Muscle layer of colon (tissue), 2 donors: Measurements from ENCODE around the gene CHCT1.

Experiments
- H3K27ac ChIP-seq: one replicate; pipeline ENCODE4 v1.7.0; 2013; ENCODE audit warnings: low read depth, mild to moderate bottlenecking, low read length, moderate library complexity
- H3K27me3 ChIP-seq, 2 donors: one replicate each; pipeline ENCODE4 v1.7.0; 2013; ENCODE audit warnings: low read length in 2 of 2, mild to moderate bottlenecking in 2 of 2; ENCODE audit not compliant: insufficient read depth in 2 of 2, control insufficient read depth in 1 of 2
- H3K36me3 ChIP-seq: one replicate; pipeline ENCODE4 v1.7.0; 2013; ENCODE audit warnings: mild to moderate bottlenecking, low read length; ENCODE audit not compliant: insufficient read depth
- H3K4me1 ChIP-seq: one replicate; pipeline ENCODE4 v1.7.0; 2013; ENCODE audit warnings: mild to moderate bottlenecking, low read length; ENCODE audit not compliant: insufficient read depth
- H3K4me3 ChIP-seq, 2 donors: one replicate each; pipeline ENCODE4 v1.7.0; 2013; ENCODE audit warnings: low read length in 2 of 2, low read depth in 1 of 2, mild to moderate bottlenecking in 1 of 2, moderate library complexity in 1 of 2
- H3K9ac ChIP-seq: one replicate; pipeline ENCODE4 v1.7.0; 2013; ENCODE audit warnings: low read length
- H3K9me3 ChIP-seq: one replicate; pipeline ENCODE4 v1.7.0; 2013; ENCODE audit warnings: mild to moderate bottlenecking, low read length
- donor health status: abdominal sarcoma.
- donor health status: Adenocarcinoma of cecum.

Gene CHCT1

GRCh38 chr17:60390925-60391470, 31.3 kb upstream of the CHCT1 start:
- H3K9ac ChIP-seq, result peak overlapping the region; percentile 77
- H3K4me3 ChIP-seq, result peak overlapping the region; percentile 67 to 85
- H3K27ac ChIP-seq, result peak overlapping the region; percentile 93
- H3K4me1 ChIP-seq, result peaks cover 26% of the 10 kb centered on the region
- no peaks in the 10 kb centered on the region for H3K36me3 ChIP-seq
- H3K9me3 ChIP-seq, result no peaks in the 10 kb centered on the region
- H3K27me3 ChIP-seq, result no peaks in the 10 kb centered on the region

GRCh38 chr17:60391471-60392041, 30.7 kb upstream of the CHCT1 start:
- H3K9ac ChIP-seq, result peak overlapping the region; percentile 77
- H3K4me1 ChIP-seq, result peaks cover 20% of the 10 kb centered on the region
- H3K9me3 ChIP-seq, result no peaks in the 10 kb centered on the region
- no peaks in the 10 kb centered on the region for H3K36me3 ChIP-seq
- peak overlapping the region; percentile 67 to 85 for H3K4me3 ChIP-seq
- H3K27me3 ChIP-seq, result no peaks in the 10 kb centered on the region
- peak overlapping the region; percentile 93 for H3K27ac ChIP-seq

- Histone ChIP-seq H3K27ac (peak within 1 kb of the TSS; percentile 93), H3K9me3 (no peaks in the 10 kb centered on the region), H3K27me3 (no peaks in the 10 kb centered on the region), H3K4me1 (peaks cover 18% of the 10 kb centered on the region), H3K4me3 (peak within 1 kb of the TSS; percentile 67 to 85), H3K36me3 (no peaks in the 10 kb centered on the region), H3K9ac (peak within 1 kb of the TSS; percentile 77)
Observed at GRCh38 chr17:60392042-60392844, 30.0 kb upstream of the CHCT1 start, which contains the start of gene USP32. TSS of gene USP32 (minus strand) at chr17:60392133. CDS start at chr17:60391939, 194 bp downstream.

- Histone ChIP-seq H3K4me3 (peak overlapping the region; percentile 67 to 85), H3K36me3 (no peaks in the 10 kb centered on the region), H3K9ac (peak overlapping the region; percentile 75), H3K27ac (peak overlapping the region; percentile 93), H3K27me3 (no peaks in the 10 kb centered on the region), H3K9me3 (no peaks in the 10 kb centered on the region), H3K4me1 (peaks cover 18% of the 10 kb centered on the region)
Observed at GRCh38 chr17:60392845-60393702, 29.2 kb upstream of the CHCT1 start.

GRCh38 chr17:60393840-60394723, 28.2 kb upstream of the CHCT1 start:
- Histone ChIP-seq H3K4me1 (peaks cover 12% of the 10 kb centered on the region), H3K9me3 (no peaks in the 10 kb centered on the region)

GRCh38 chr17:60395508-60396065, 26.7 kb upstream of the CHCT1 start:
- Histone ChIP-seq H3K36me3 (no peaks in the 10 kb centered on the region), H3K4me1 (peaks cover 4% of the 10 kb centered on the region), H3K9me3 (no peaks in the 10 kb centered on the region), H3K27me3 (no peaks in the 10 kb centered on the region), H3K9ac (no peak overlapping the region), H3K4me3 (no peak overlapping the region), H3K27ac (no peak overlapping the region)

More at GRCh38 chr17:60393840-60394723, 28.2 kb upstream of the CHCT1 start:
- H3K4me3 ChIP-seq, result no peak overlapping the region
- no peak overlapping the region for H3K9ac ChIP-seq
- H3K27me3 ChIP-seq, result no peaks in the 10 kb centered on the region
- H3K27ac ChIP-seq, result no peak overlapping the region
- H3K36me3 ChIP-seq, result no peaks in the 10 kb centered on the region

GRCh38 chr17:60396412-60396811, 25.9 kb upstream of the CHCT1 start:
- no peaks in the 10 kb centered on the region for H3K36me3 ChIP-seq
- no peaks in the 10 kb centered on the region for H3K27me3 ChIP-seq
- H3K4me3 ChIP-seq, result no peak overlapping the region
- H3K9me3 ChIP-seq, result no peaks in the 10 kb centered on the region
- H3K4me1 ChIP-seq, result no peaks in the 10 kb centered on the region
- H3K9ac ChIP-seq, result no peak overlapping the region
- H3K27ac ChIP-seq, result no peak overlapping the region

- no peaks in the 10 kb centered on the region for H3K9me3 ChIP-seq
- no peak overlapping the region for H3K27ac ChIP-seq
- H3K36me3 ChIP-seq, result no peaks in the 10 kb centered on the region
- no peak overlapping the region for H3K9ac ChIP-seq
- H3K4me3 ChIP-seq, result no peak overlapping the region
- H3K27me3 ChIP-seq, result no peaks in the 10 kb centered on the region
- H3K4me1 ChIP-seq, result no peaks in the 10 kb centered on the region
Observed at GRCh38 chr17:60398227-60398959, 23.9 kb upstream of the CHCT1 start.

GRCh38 chr17:60401819-60402218, 20.5 kb upstream of the CHCT1 start:
- no peaks in the 10 kb centered on the region for H3K36me3 ChIP-seq
- no peaks in the 10 kb centered on the region for H3K9me3 ChIP-seq
- H3K9ac ChIP-seq, result no peak overlapping the region
- no peak overlapping the region for H3K4me3 ChIP-seq
- no peaks in the 10 kb centered on the region for H3K4me1 ChIP-seq
- H3K27ac ChIP-seq, result no peak overlapping the region
- H3K27me3 ChIP-seq, result no peaks in the 10 kb centered on the region

GRCh38 chr17:60403523-60403810, 18.8 kb upstream of the CHCT1 start:
- no peak overlapping the region for H3K27ac ChIP-seq
- no peaks in the 10 kb centered on the region for H3K9me3 ChIP-seq
- H3K4me3 ChIP-seq, result no peak overlapping the region
- no peaks in the 10 kb centered on the region for H3K36me3 ChIP-seq
- H3K9ac ChIP-seq, result no peak overlapping the region
- H3K4me1 ChIP-seq, result no peaks in the 10 kb centered on the region
- H3K27me3 ChIP-seq, result no peaks in the 10 kb centered on the region
